HG03060 (cell line): ENCODE results near the gene MAP3K1.
A peak's percentile ranks its signal among the peaks of the same experiment; 100 is the strongest.

Source experiments
- ATAC-seq: cut with Tn5 transposase; IDR thresholded peaks from one replicate; pipeline ENCODE4 v1.9.1; 2021; ENCODE audit warnings: low read depth, moderate number of reproducible peaks; ENCODE audit not compliant: unreplicated experiment

Gene MAP3K1

GRCh38 chr5:56900395-56900794 is 85.0 kb downstream of the MAP3K1 start:
- ATAC-seq, result no peak

DNA sequence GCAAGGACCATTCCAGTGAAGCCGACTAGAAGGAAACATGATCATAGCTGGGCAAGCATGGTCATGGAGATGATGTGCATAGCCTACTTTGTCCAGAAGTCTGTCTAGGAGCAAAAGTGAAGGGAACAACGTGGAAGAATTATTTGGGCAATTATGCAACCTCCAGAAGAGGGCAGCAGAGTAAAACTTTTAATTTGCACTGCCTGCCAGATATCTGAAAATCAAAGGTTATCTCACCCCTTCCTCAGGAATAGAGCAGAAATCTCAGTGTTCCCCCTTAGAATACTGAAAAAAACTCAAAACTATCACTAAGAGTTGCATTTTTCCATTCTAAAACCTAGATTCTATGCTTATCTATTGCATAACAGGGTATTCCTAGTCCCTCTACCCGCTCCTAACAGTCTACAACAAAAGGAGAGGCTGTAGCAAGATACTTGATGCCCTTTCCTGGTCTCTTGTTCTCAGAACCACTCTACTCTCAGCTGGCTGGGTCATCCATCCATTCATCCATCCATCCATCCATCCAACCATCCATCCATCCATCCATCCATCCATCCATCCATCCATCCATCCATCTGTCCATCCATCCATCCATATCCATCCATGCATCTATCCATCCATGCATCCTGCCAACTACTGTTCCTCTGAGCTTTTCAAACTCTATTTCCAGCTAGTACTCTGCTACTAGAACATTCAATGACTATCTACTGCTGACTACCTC is 85.7 kb downstream of the MAP3K1 start:
- no peak for ATAC-seq

DNA sequence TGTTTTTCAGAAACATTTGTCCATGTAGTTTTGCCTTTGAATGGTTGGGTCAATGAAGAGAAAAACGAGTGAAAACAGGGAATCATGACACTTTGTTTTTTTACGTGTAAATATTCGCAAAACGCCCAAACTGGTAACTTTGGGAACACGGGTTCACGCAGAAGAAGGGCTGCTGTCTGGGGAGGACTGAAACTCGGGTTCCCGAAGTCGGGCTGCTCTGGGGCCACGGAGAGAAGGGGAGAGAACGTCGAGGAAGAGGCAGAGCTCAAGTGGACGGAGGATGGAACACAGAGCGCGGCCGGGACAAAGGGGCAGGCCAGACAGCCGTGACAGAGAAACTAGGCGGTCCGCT is 93.6 kb downstream of the MAP3K1 start:
- no peak for ATAC-seq

- peak; percentile 89 for ATAC-seq
Observed at GRCh38 chr5:56909294-56910209, 94.2 kb downstream of the MAP3K1 start, which contains the start of gene SETD9. Gene SETD9 (plus strand): TSS chr5:56909596. CDS start chr5:56909646, 50 bp downstream.

DNA sequence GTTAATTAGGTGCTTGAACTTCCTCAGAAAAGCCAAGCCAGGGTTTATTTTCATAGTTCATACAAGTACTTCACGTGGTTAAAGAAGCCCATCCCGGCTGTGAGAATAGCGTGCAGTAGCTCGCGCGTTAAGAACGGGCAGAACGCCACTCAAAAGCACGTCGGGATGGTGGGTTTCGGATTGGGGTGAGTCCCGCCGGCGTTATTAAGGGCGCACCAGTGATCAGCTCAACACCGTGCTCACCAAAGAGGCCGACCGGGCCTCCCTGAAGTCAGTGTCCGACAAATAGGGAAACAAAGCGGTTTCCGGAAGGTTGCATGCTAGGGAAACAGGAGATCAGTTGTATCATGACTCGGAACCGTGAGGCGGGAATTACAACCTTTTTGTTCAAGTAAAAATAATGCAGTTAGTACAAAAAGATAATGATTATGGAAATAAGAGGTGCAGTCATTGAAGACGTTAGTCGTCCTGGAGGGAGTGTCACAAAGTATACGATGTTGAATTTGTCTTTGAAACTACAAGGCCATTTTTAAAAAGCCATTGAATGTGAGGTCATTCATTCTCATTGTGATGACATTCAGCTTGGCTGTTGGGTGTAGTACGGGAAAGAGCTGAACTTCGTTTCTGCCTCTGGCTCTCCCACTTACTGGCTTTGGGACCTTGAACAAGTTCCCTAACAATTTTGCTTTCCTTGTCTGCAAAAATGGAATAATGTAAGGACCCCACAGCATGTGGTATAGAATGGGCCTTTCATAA is 95.0 kb downstream of the MAP3K1 start:
- peak; percentile 14 for ATAC-seq

DNA sequence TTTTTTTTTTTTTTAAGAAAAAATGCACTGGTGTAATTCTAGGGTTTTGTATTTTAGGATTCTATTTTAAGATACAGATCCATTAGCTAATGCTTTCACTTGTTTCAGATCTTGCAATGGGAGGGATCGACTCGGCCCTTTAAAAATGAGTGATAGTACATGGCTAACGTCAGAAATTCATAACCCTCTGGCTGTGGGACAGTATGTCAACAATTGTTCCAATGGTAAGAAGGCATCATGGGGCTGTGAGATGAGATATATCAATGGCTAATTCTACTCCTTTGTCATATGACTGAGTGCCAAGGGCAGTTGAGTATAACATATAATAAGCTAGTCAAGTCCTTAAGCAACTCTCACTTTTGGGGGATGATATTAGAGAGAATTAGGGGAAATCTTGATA is 98.4 kb downstream of the MAP3K1 start:
- ATAC-seq, result no peak

DNA sequence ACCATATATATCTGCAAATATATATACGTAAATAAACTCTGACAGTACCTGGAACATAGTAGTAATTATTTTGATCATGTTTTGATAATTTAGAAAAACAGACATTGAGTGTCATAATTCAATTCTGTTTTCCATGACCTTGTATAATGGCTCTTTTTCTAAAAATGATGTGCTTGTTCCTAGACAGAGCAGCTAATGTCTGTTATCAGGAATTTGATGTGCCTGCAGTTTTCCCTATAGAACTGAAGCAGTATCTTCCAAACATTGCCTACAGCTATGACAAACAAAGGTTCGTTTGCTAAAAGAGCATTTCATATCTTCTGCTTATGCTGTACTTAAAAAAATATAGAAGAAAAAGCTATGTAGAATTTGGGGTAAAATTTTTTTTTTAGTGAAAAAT is 99.3 kb downstream of the MAP3K1 start:
- no peak for ATAC-seq

GRCh38 chr5:56917534-56917933 is 102.2 kb downstream of the MAP3K1 start:
- ATAC-seq, result no peak

GRCh38 chr5:56918054-56918453 is 102.7 kb downstream of the MAP3K1 start:
- no peak for ATAC-seq

DNA sequence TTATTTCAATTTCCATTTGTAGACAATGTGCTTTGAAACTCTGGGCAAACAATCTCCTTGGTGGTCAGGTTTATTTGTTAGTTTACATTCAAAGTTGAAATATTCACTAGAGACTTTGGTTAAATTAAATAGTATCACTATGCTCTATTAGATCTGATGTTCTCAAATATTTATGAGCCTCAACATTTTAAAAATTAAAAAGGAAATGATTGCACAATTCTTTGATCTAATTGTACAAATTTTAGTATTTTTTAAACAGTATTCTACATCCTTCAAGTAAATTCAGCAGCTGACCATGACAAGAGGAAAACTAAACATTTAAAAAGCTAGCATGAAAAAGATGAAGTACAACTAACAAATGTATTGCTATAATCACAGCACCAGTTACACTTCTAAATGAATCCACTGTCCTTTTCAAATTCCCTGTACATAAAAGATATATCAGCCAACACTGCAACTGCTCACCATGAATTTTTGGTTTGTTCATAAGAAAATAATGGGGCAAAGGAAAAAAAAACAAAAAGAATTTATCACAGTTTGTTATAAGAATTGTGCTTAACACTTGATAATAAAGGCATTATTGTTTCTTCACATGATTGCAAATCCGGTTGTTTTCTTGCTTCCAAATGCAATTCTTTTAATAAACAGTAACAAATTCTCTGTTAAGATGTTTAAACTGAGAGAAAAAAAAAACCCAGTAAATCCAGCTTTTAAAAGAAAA is 104.8 kb downstream of the MAP3K1 start:
- ATAC-seq, result no peak

DNA sequence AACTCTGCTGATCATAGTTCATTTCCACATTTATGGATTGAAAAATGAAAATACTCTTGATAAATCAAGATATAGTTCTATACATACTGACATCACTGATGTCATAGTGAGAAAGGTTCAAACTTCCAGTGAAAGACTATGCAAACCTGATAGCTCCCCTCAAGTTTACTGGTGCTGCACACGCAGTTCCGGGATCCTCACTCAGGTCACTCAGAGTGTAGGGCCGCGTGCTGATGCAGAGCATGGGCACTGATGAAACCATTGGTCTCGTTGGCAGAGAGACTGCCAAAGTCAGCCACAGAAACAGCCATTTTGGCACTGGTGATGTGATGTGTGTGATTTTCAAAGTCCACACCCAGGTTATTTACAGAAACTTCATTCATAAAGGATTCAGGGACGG is 107.6 kb downstream of the MAP3K1 start:
- no peak for ATAC-seq

GRCh38 chr5:56934325-56934724 is 119.0 kb downstream of the MAP3K1 start:
- ATAC-seq, result no peak

DNA sequence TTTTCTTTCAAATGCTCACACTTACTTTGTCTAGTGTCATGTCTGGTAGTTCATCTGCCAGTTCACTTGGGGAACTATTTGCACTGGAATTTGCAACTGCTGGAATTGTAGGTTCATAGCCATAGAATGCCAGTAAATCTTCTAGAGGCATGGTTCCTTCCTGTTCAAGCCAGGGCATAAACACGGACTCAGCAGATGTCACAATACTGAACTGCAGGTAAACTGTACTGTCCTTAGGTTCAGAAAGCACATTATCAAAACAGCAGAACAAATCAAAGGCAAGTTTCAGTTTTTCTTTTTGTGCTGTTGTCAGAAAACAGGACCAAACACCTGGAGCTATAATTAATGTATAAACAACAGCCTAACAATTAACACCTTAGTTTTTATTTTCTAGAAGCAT is 123.5 kb downstream of the MAP3K1 start:
- no peak for ATAC-seq

GRCh38 chr5:56941981-56942380 is 126.6 kb downstream of the MAP3K1 start:
- no peak for ATAC-seq
